ENCODE results near the gene STARD13. TPM values are rescaled to one million over a fixed set of nuclear protein-coding genes. Genes with fewer than 3 reads are reported as not detected.

STARD13 gene
- total RNA-seq, 1 experiment from 2014 or later = 4.1 TPM

GRCh38 chr13:33307843-33308242 lies 22.3 kb upstream of the STARD13 start:
- ChIA-PET POLR2A (no interaction called here), CTCF (no interaction called here), RAD21 (ENCODE audit: low non-redundant PET in 1 of 2, low total read pairs in 2 of 2, uncharacterized antibody in 2 of 2, unreplicated experiment in 2 of 2) (no interaction called here)
- Histone ChIP-seq H3K9me2 (ENCODE audit: insufficient read depth) (no peaks in the 10 kb centered on the region), H4K20me1 (ENCODE audit: insufficient read depth) (no peaks in the 10 kb centered on the region), H2AFZ (ENCODE audit: low read depth, low read length, poor library complexity, severe bottlenecking) (no peak overlapping the region), H3K27ac (ENCODE audit: low read depth, low read length) (no peak overlapping the region), H3K9me3 (ENCODE audit: control insufficient read depth in 1 of 2, insufficient read depth in 1 of 2, low read depth in 1 of 2, low read length in 2 of 2) (no peaks in the 10 kb centered on the region), H3K9ac (ENCODE audit: low read length) (no peak overlapping the region), H3K27me3 (ENCODE audit: insufficient read depth, low read length) (no peaks in the 10 kb centered on the region), H3K4me2 (ENCODE audit: low read length) (no peak overlapping the region), H3K4me1 (ENCODE audit: control insufficient read depth in 1 of 2, insufficient read depth in 2 of 2, low read length in 2 of 2) (no peaks in the 10 kb centered on the region), H3K36me3 (ENCODE audit: control insufficient read depth in 1 of 2, insufficient read depth in 2 of 2, low read length in 2 of 2) (no peaks in the 10 kb centered on the region), H3K4me3 (replicated peaks in 1 of 2; ENCODE audit: low read depth in 1 of 2, low read length in 2 of 2) (no peak overlapping the region), H3K79me2 (ENCODE audit: insufficient read depth, low read length) (no peaks in the 10 kb centered on the region)
- intact Hi-C loops (cut with micrococcal nuclease) = no loop called here
- BruUV-seq (replicated peaks) = no TSS peak
- ATAC-seq = no peak
- TF ChIP-seq ELF1 (IDR thresholded peaks at IDR 0.05; ENCODE audit: borderline replicate concordance, low read depth) = no peak
- no peak for TF ChIP-seq JUND (IDR thresholded peaks at IDR 0.05)
- TF ChIP-seq EZH2phosphoT487 (IDR thresholded peaks at IDR 0.05; ENCODE audit: borderline replicate concordance) = no peak
- TF ChIP-seq POLR2AphosphoS5 (IDR thresholded peaks at IDR 0.05; ENCODE audit: low read depth, low read length) = no peak
- no peak for TF ChIP-seq FOSL1 (IDR thresholded peaks at IDR 0.05; ENCODE audit: low read depth)
- no peak for TF ChIP-seq EGR1 (IDR thresholded peaks at IDR 0.05; ENCODE audit: low read depth)
- no peak for DNase-seq (ENCODE audit: low read depth, low spot score)

- Histone ChIP-seq H3K27ac (ENCODE audit: low read depth, low read length) (no peak overlapping the region), H4K20me1 (ENCODE audit: insufficient read depth) (no peaks in the 10 kb centered on the region), H3K9ac (ENCODE audit: low read length) (no peak overlapping the region), H3K79me2 (ENCODE audit: insufficient read depth, low read length) (no peaks in the 10 kb centered on the region), H2AFZ (ENCODE audit: low read depth, low read length, poor library complexity, severe bottlenecking) (no peak overlapping the region), H3K4me1 (ENCODE audit: control insufficient read depth in 1 of 2, insufficient read depth in 2 of 2, low read length in 2 of 2) (no peaks in the 10 kb centered on the region), H3K9me3 (ENCODE audit: control insufficient read depth in 1 of 2, insufficient read depth in 1 of 2, low read depth in 1 of 2, low read length in 2 of 2) (no peaks in the 10 kb centered on the region), H3K4me3 (replicated peaks in 1 of 2; ENCODE audit: low read depth in 1 of 2, low read length in 2 of 2) (no peak overlapping the region), H3K9me2 (ENCODE audit: insufficient read depth) (no peaks in the 10 kb centered on the region), H3K36me3 (ENCODE audit: control insufficient read depth in 1 of 2, insufficient read depth in 2 of 2, low read length in 2 of 2) (no peaks in the 10 kb centered on the region), H3K4me2 (ENCODE audit: low read length) (no peak overlapping the region), H3K27me3 (ENCODE audit: insufficient read depth, low read length) (no peaks in the 10 kb centered on the region)
- ATAC-seq (no peak), DNase-seq (ENCODE audit: low read depth, low spot score) (no peak)
- intact Hi-C loops (cut with micrococcal nuclease) = no loop called here
- POLR2A ChIA-PET = no interaction called here
- RAD21 ChIA-PET (ENCODE audit: low non-redundant PET in 1 of 2, low total read pairs in 2 of 2, uncharacterized antibody in 2 of 2, unreplicated experiment in 2 of 2) = no interaction called here
- BruUV-seq (replicated peaks) = no TSS peak
- CTCF ChIA-PET = no interaction called here
- no peak for TF ChIP-seq ZNF274 (IDR thresholded peaks at IDR 0.05; ENCODE audit: low read depth, low read length)
- TF ChIP-seq SP1 (IDR thresholded peaks at IDR 0.05; ENCODE audit: low read depth) = no peak
- TF ChIP-seq CEBPB (IDR thresholded peaks at IDR 0.05; ENCODE audit: low read depth) = no peak
- TF ChIP-seq REST (IDR thresholded peaks at IDR 0.05; ENCODE audit: low read depth) = no peak
- no peak for TF ChIP-seq POLR2AphosphoS5 (IDR thresholded peaks at IDR 0.05; ENCODE audit: low read depth, low read length)
- TF ChIP-seq, protein P1, sequence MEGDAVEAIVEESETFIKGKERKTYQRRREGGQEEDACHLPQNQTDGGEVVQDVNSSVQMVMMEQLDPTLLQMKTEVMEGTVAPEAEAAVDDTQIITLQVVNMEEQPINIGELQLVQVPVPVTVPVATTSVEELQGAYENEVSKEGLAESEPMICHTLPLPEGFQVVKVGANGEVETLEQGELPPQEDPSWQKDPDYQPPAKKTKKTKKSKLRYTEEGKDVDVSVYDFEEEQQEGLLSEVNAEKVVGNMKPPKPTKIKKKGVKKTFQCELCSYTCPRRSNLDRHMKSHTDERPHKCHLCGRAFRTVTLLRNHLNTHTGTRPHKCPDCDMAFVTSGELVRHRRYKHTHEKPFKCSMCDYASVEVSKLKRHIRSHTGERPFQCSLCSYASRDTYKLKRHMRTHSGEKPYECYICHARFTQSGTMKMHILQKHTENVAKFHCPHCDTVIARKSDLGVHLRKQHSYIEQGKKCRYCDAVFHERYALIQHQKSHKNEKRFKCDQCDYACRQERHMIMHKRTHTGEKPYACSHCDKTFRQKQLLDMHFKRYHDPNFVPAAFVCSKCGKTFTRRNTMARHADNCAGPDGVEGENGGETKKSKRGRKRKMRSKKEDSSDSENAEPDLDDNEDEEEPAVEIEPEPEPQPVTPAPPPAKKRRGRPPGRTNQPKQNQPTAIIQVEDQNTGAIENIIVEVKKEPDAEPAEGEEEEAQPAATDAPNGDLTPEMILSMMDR (IDR thresholded peaks at IDR 0.05 in 2 of 3, conservative IDR thresholded peaks at IDR 0.05 in 1 of 3; ENCODE audit: borderline replicate concordance in 1 of 3, insufficient read depth in 1 of 3, low read depth in 2 of 3, low read length in 2 of 3) = no peak
- TF ChIP-seq EGR1 (IDR thresholded peaks at IDR 0.05; ENCODE audit: low read depth) = no peak
- TF ChIP-seq CBX3 (IDR thresholded peaks at IDR 0.05; ENCODE audit: low read depth) = no peak
- TF ChIP-seq SRF (IDR thresholded peaks at IDR 0.05; ENCODE audit: low read depth) = no peak
- no peak for TF ChIP-seq TCF7L2 (IDR thresholded peaks at IDR 0.05; ENCODE audit: borderline replicate concordance, extremely low read depth, insufficient read depth, insufficient read length)
- TF ChIP-seq YY1 (IDR thresholded peaks at IDR 0.05; ENCODE audit: extremely low read depth, insufficient replicate concordance, low read depth, low read length) = no peak
- no peak for TF ChIP-seq RAD21 (IDR thresholded peaks at IDR 0.05; ENCODE audit: low read depth)
Measured at GRCh38 chr13:33303855-33304597, 18.5 kb upstream of the STARD13 start.
